Neural crest cell (in vitro differentiated cells): ENCODE results near the gene GPR173. TPM values are rescaled to one million over a fixed set of nuclear protein-coding genes. Genes with fewer than 3 reads are reported as not detected.

Experiments used
- DNase-seq: peaks from one replicate; pipeline ENCODE4 v3.0.0; 2021; ENCODE audit warnings: low read depth, mixed read lengths, low spot score
- H3K27ac Mint-ChIP-seq: one replicate; pipeline ENCODE4 v1.8.0; 2021; ENCODE audit warnings: mild to moderate bottlenecking, mixed read lengths; ENCODE audit not compliant: unreplicated experiment
- H3K27me3 Mint-ChIP-seq: 2 replicates; pipeline ENCODE4 v1.8.0; 2021; ENCODE audit warnings: low read depth, mild to moderate bottlenecking, mixed read lengths
- H3K36me3 Mint-ChIP-seq: 2 replicates; pipeline ENCODE4 v1.8.0; 2021; ENCODE audit warnings: low read depth, mild to moderate bottlenecking, mixed read lengths
- H3K4me1 Mint-ChIP-seq: 2 replicates; pipeline ENCODE4 v1.8.0; 2021; ENCODE audit warnings: mixed read lengths
- H3K4me3 Mint-ChIP-seq: one replicate; pipeline ENCODE4 v1.8.0; 2021; ENCODE audit warnings: mild to moderate bottlenecking, mixed read lengths
- H3K9me3 Mint-ChIP-seq: 2 replicates; pipeline ENCODE4 v1.8.0; 2021; ENCODE audit warnings: mixed read lengths
- CTCF ChIP-seq: fragments of 200-600 bp; sonication (generic); conservative IDR thresholded peaks from 2 replicates; pipeline ENCODE4 v1.5.0; 2021; ENCODE audit warnings: antibody characterized with exemption, mild to moderate bottlenecking
- total RNA-seq: library from RNA; stranded (reverse); gene quantifications from 2 replicates; pipeline ENCODE4 v1.2.1, GENCODE V29; 2021

Gene GPR173
- total RNA-seq, 1 donor from 2014 or later = 13.0 TPM

DNA sequence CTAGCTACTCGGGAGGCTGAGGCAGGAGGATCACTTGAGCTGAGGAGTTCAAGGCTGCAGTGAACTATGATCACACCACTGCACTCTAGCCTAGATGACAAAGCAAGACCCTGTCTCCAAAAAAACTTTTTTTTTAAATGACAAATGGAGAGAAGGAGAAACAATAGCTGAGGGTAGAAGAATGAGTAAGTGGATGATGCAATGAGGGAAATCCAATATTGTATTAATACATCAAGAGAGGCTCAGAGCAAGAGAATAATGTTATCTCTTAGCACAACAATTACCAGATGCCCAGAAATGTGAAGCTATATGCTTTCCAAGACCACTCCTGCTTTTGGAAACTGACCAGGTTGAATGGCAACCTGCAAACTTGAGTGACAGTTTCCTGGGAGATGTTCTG is 19.9 kb upstream of the GPR173 start:
- Mint-ChIP-seq H3K4me3 (no peak overlapping the region), H3K36me3 (peaks cover 4% of the 10 kb centered on the region), H3K9me3 (peaks cover 3% of the 10 kb centered on the region), H3K4me1 (no peaks in the 10 kb centered on the region), H3K27me3 (peaks cover 10% of the 10 kb centered on the region), H3K27ac (no peak overlapping the region)
- TF ChIP-seq CTCF = no peak
- DNase-seq = no peak

GRCh38 chrX:53031380-53031779 is 17.2 kb upstream of the GPR173 start:
- H3K9me3 Mint-ChIP-seq = peaks cover 3% of the 10 kb centered on the region

DNA sequence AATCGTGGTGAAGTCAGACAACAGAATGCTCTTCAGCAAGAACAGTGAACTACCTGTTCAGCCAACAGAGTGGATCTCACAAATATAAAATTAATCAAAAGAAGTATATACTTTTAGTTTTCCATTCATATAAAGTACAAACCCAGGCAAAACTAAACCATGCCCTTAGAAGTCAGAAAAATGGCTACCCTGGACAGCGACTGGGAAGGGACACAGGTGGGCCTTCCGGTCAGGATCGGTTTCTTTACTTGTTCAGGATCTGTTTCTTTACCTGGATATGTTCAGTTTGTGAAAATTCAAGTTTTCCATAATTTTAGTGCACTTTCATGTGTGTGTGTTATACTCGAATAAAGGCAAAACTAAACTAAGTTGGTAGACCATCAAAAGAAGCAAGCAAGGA is 12.4 kb upstream of the GPR173 start:
- Mint-ChIP-seq H3K4me1 (no peaks in the 10 kb centered on the region), H3K27ac (no peak overlapping the region), H3K4me3 (no peak overlapping the region), H3K27me3 (peaks cover 55% of the 10 kb centered on the region), H3K36me3 (no peaks in the 10 kb centered on the region), H3K9me3 (peaks cover 3% of the 10 kb centered on the region)
- DNase-seq = no peak
- no peak for TF ChIP-seq CTCF

More at GRCh38 chrX:53031380-53031779, 17.2 kb upstream of the GPR173 start:
- no peaks in the 10 kb centered on the region for H3K4me1 Mint-ChIP-seq
- no peak for TF ChIP-seq CTCF
- no peak for DNase-seq
- H3K4me3 Mint-ChIP-seq = no peak overlapping the region
- peaks cover 24% of the 10 kb centered on the region for H3K27me3 Mint-ChIP-seq
- no peak overlapping the region for H3K27ac Mint-ChIP-seq
- H3K36me3 Mint-ChIP-seq = no peaks in the 10 kb centered on the region

- Mint-ChIP-seq H3K36me3 (no peaks in the 10 kb centered on the region), H3K4me3 (no peak overlapping the region), H3K9me3 (peaks cover 3% of the 10 kb centered on the region), H3K27ac (no peak overlapping the region), H3K27me3 (peaks cover 49% of the 10 kb centered on the region), H3K4me1 (no peaks in the 10 kb centered on the region)
- TF ChIP-seq CTCF = no peak
- DNase-seq = no peak
These were observed 9.4 kb upstream of the GPR173 start for GRCh38 chrX:53039236-53039635.

- no peak for DNase-seq
- no peaks in the 10 kb centered on the region for H3K36me3 Mint-ChIP-seq
- no peak overlapping the region for H3K27ac Mint-ChIP-seq
- no peak overlapping the region for H3K4me3 Mint-ChIP-seq
- peaks cover 15% of the 10 kb centered on the region for H3K4me1 Mint-ChIP-seq
- peaks cover 2% of the 10 kb centered on the region for H3K9me3 Mint-ChIP-seq
- peaks cover 9% of the 10 kb centered on the region for H3K27me3 Mint-ChIP-seq
- TF ChIP-seq CTCF = no peak
These were observed 3.6 kb upstream of the GPR173 start for GRCh38 chrX:53044995-53045394.

DNA sequence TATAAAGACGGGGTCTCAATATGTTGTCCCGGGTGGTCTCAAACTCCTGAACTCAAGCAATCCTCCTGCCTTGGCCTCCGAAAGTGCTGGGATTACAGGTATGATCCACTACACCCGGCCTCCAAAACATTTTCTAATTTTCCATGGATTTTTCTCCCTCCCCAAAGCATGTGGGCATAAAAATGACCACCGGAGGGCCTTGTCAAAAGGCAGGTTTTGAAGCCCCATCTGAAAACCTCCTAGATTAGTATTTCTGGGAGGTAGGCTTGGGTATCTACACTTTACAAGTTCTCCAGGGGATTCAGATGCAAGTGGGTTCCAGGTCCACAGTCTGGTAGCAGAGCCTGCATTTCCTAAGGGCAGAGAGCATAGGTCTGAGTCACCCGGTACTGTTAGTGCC is 1.4 kb upstream of the GPR173 start:
- Mint-ChIP-seq H3K4me1 (peaks cover 22% of the 10 kb centered on the region), H3K36me3 (no peaks in the 10 kb centered on the region), H3K9me3 (peaks cover 2% of the 10 kb centered on the region), H3K4me3 (peak overlapping the region; percentile 78), H3K27me3 (no peaks in the 10 kb centered on the region), H3K27ac (peak overlapping the region; percentile 64)
- TF ChIP-seq CTCF = peak; percentile 41
- no peak for DNase-seq
